ENCODE results near the gene SAMD10.
A peak's percentile ranks its signal among the peaks of the same experiment; 100 is the strongest.

SAMD10 gene

GRCh38 chr20:63956664-63957003 lies 22.8 kb downstream of the SAMD10 start:
- no peak for DNase-seq (ENCODE audit: low read depth in 2 of 2)

GRCh38 chr20:63955827-63956663 lies 23.4 kb downstream of the SAMD10 start, which contains the start of gene UCKL1:
TSS of gene UCKL1 (minus strand) at chr20:63956416. CDS start at chr20:63956372, 44 bp downstream.
- DNase-seq (ENCODE audit: low read depth in 2 of 2): peak; percentile 76 to 81

GRCh38 chr20:63955281-63955826 lies 24.1 kb downstream of the SAMD10 start:
- DNase-seq (ENCODE audit: low read depth in 2 of 2): no peak

GRCh38 chr20:63953764-63954429 lies 25.5 kb downstream of the SAMD10 start:
- DNase-seq (ENCODE audit: low read depth in 2 of 2): no peak

- no peak for DNase-seq (ENCODE audit: low read depth in 2 of 2)
These were observed 26.7 kb downstream of the SAMD10 start for GRCh38 chr20:63952769-63953168.

GRCh38 chr20:63952210-63952535 lies 27.3 kb downstream of the SAMD10 start:
- no peak for DNase-seq (ENCODE audit: low read depth in 2 of 2)

GRCh38 chr20:63951398-63952209 lies 27.8 kb downstream of the SAMD10 start:
- no peak for DNase-seq (ENCODE audit: low read depth in 2 of 2)

- DNase-seq (ENCODE audit: low read depth in 2 of 2): no peak
These were observed 28.6 kb downstream of the SAMD10 start for GRCh38 chr20:63950701-63951397.

GRCh38 chr20:63947638-63948456 lies 31.6 kb downstream of the SAMD10 start:
- DNase-seq (ENCODE audit: low read depth in 2 of 2): no peak

GRCh38 chr20:63946986-63947637 lies 32.3 kb downstream of the SAMD10 start:
- no peak for DNase-seq (ENCODE audit: low read depth in 2 of 2)

- DNase-seq (ENCODE audit: low read depth in 2 of 2): no peak
These were observed 33.2 kb downstream of the SAMD10 start for GRCh38 chr20:63945921-63946920.

- DNase-seq (ENCODE audit: low read depth in 2 of 2): no peak
These were observed 34.3 kb downstream of the SAMD10 start for GRCh38 chr20:63945031-63945658.

- DNase-seq (ENCODE audit: low read depth in 2 of 2): no peak
These were observed 35.1 kb downstream of the SAMD10 start for GRCh38 chr20:63944078-63944941.

GRCh38 chr20:63943808-63944077 lies 35.7 kb downstream of the SAMD10 start:
- no peak for DNase-seq (ENCODE audit: low read depth in 2 of 2)

- no peak for DNase-seq (ENCODE audit: low read depth in 2 of 2)
These were observed 36.3 kb downstream of the SAMD10 start for GRCh38 chr20:63942969-63943807.

GRCh38 chr20:63942250-63942951 lies 37.0 kb downstream of the SAMD10 start:
- DNase-seq (ENCODE audit: low read depth in 2 of 2): peak in 1 of 2 donors; percentile 24

All from stimulated activated CD8-positive, alpha-beta memory T cell treated with anti-CD3 and anti-CD28 coated beads, Interleukin-2, amount 100 ng/mL, for 1 hour (primary cell).